Brain microvascular endothelial cell (primary cell): Measurements from ENCODE around the gene B3GNT5.

Experiments
- DNase-seq: peaks from one replicate; pipeline ENCODE4 v3.0.0-alpha.2; 2020
- H3K27ac ChIP-seq: fragments of 250-450 bp; sonication (Bioruptor Pico); 2 replicates; pipeline ENCODE4 v1.5.1; 2020; ENCODE audit warnings: mild to moderate bottlenecking, moderate library complexity
- H3K27me3 ChIP-seq: fragments of 250-450 bp; sonication (Bioruptor Pico); replicated peaks from 2 replicates; pipeline ENCODE4 v1.5.1; 2020; ENCODE audit warnings: mild to moderate bottlenecking
- H3K36me3 ChIP-seq: fragments of 250-450 bp; sonication (Bioruptor Pico); replicated peaks from 2 replicates; pipeline ENCODE4 v1.5.1; 2020; ENCODE audit warnings: mild to moderate bottlenecking
- H3K4me3 ChIP-seq: 2 replicates; pipeline ENCODE4 v1.5.1; 2011; ENCODE audit warnings: low read depth, mild to moderate bottlenecking, control low read depth, low read length, moderate library complexity
- CTCF ChIP-seq: IDR thresholded peaks from 2 replicates; pipeline ENCODE4 v1.5.1; 2011; ENCODE audit warnings: low read depth, mild to moderate bottlenecking, moderate library complexity, low read length, control low read depth, inconsistent platforms; ENCODE audit errors: missing control alignments
- in situ Hi-C: cut with HindIII; loops from 2 replicates; pipeline ENCODE4 v1.10.0; 2017; ENCODE audit warnings: low sequenced_read_pairs, low pct_ligation_motif_present

B3GNT5 gene

GRCh38 chr3:183215591-183216202 lies 37.4 kb upstream of the B3GNT5 start:
- no peaks in the 10 kb centered on the region for H3K36me3 ChIP-seq
- in situ Hi-C loops, result no loop called here
- no peaks in the 10 kb centered on the region for H3K27me3 ChIP-seq
- TF ChIP-seq CTCF, result no peak
- DNase-seq, result no peak
- no peak overlapping the region for H3K27ac ChIP-seq
- no peak overlapping the region for H3K4me3 ChIP-seq

- Histone ChIP-seq H3K27ac (no peak overlapping the region), H3K36me3 (no peaks in the 10 kb centered on the region), H3K4me3 (no peak overlapping the region), H3K27me3 (no peaks in the 10 kb centered on the region)
- in situ Hi-C loops, result no loop called here
- no peak for TF ChIP-seq CTCF
- no peak for DNase-seq
Measured at GRCh38 chr3:183217548-183218332, 35.3 kb upstream of the B3GNT5 start.

GRCh38 chr3:183218826-183219225 lies 34.2 kb upstream of the B3GNT5 start:
- TF ChIP-seq CTCF, result no peak
- no peaks in the 10 kb centered on the region for H3K27me3 ChIP-seq
- no peaks in the 10 kb centered on the region for H3K36me3 ChIP-seq
- no peak for DNase-seq
- in situ Hi-C loops, result no loop called here
- H3K4me3 ChIP-seq, result no peak overlapping the region
- no peak overlapping the region for H3K27ac ChIP-seq

- DNase-seq, result no peak
- H3K27ac ChIP-seq, result no peak overlapping the region
- in situ Hi-C loops, result no loop called here
- no peak overlapping the region for H3K4me3 ChIP-seq
- H3K27me3 ChIP-seq, result no peaks in the 10 kb centered on the region
- TF ChIP-seq CTCF, result no peak
- H3K36me3 ChIP-seq, result no peaks in the 10 kb centered on the region
Measured at GRCh38 chr3:183220828-183221227, 32.2 kb upstream of the B3GNT5 start.

- Histone ChIP-seq H3K36me3 (no peaks in the 10 kb centered on the region), H3K4me3 (no peak overlapping the region), H3K27ac (no peak overlapping the region), H3K27me3 (no peaks in the 10 kb centered on the region)
- TF ChIP-seq CTCF, result no peak
- DNase-seq, result no peak
- in situ Hi-C loops, result no loop called here
Measured at GRCh38 chr3:183222631-183223235, 30.3 kb upstream of the B3GNT5 start.
